Neural cell (in vitro differentiated cells): ENCODE measurements around the gene CHCHD10.

Experiments used
- EZH2 ChIP-seq: fragments of 200-600, 300-800 bp; shearing (Covaris generic), sonication (generic); IDR thresholded peaks from 2 replicates; pipeline ENCODE4 v1.6.1; 2014; ENCODE audit warnings: antibody characterized with exemption, low read length, borderline replicate concordance, mild to moderate bottlenecking; ENCODE audit not compliant: insufficient read depth, poor library complexity, severe bottlenecking
- SMC3 ChIP-seq: fragments of 450-650 bp; conservative IDR thresholded peaks from 2 replicates; pipeline ENCODE4 v1.6.1; 2014; ENCODE audit warnings: antibody characterized with exemption, mild to moderate bottlenecking, moderate library complexity; ENCODE audit not compliant: poor library complexity
- TF ChIP-seq, protein P1 (sequence below): fragments of 450-650 bp; IDR thresholded peaks from 2 replicates; pipeline ENCODE4 v1.5.1; 2014; ENCODE audit warnings: antibody characterized with exemption, mild to moderate bottlenecking, moderate library complexity; ENCODE audit not compliant: poor library complexity, severe bottlenecking

DNA sequence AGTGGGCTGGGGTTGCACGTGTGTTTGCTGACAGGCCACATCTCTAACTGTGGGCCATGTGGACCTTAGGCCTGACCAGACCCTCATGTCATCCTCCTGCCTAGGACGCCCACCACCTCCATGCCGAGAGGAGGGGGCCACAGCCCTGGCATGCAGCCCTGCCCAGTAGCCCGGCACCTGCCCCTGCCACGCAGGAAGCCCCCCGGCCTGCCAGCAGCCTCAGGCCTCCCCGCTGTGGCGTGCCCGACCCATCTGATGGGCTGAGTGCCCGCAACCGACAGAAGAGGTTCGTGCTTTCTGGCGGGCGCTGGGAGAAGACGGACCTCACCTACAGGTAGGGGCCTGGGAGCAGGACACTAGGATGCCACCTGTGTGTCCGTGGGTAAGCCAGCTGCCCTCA is 11.3 kb upstream of the CHCHD10 start:
- TF ChIP-seq, protein P1, sequence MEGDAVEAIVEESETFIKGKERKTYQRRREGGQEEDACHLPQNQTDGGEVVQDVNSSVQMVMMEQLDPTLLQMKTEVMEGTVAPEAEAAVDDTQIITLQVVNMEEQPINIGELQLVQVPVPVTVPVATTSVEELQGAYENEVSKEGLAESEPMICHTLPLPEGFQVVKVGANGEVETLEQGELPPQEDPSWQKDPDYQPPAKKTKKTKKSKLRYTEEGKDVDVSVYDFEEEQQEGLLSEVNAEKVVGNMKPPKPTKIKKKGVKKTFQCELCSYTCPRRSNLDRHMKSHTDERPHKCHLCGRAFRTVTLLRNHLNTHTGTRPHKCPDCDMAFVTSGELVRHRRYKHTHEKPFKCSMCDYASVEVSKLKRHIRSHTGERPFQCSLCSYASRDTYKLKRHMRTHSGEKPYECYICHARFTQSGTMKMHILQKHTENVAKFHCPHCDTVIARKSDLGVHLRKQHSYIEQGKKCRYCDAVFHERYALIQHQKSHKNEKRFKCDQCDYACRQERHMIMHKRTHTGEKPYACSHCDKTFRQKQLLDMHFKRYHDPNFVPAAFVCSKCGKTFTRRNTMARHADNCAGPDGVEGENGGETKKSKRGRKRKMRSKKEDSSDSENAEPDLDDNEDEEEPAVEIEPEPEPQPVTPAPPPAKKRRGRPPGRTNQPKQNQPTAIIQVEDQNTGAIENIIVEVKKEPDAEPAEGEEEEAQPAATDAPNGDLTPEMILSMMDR: no peak
- TF ChIP-seq SMC3 (no peak), EZH2 (no peak)
